ENCODE measurements around the gene TOLLIP. TPM values are rescaled to one million over a fixed set of nuclear protein-coding genes. Genes with fewer than 3 reads are reported as not detected.

The TOLLIP gene
- total and polyA plus RNA-seq, 2 of the 8 experiments (the other 6 are each of a cell fraction or from before 2014, with no cell fraction given): 23.7 to 34.7 TPM

GRCh38 chr11:1234771-1235305 is 74.6 kb downstream of the TOLLIP start:
- Histone ChIP-seq H3K27me3 (replicated peaks in 1 of 4; ENCODE audit: control insufficient read depth in 3 of 4, extremely low read depth in 1 of 4, insufficient read depth in 3 of 4, low read length in 3 of 4) (no peaks in the 10 kb centered on the region), H2BK15ac (ENCODE audit: low read length) (no peak overlapping the region), H4K20me1 (replicated peaks in 1 of 2; ENCODE audit: control insufficient read depth in 1 of 2, insufficient read depth in 2 of 2, low read length in 2 of 2) (peaks cover 0 to 1% of the 10 kb centered on the region in 2 experiments), H3K23me2 (ENCODE audit: low read depth, low read length) (no peaks in the 10 kb centered on the region), H3K14ac (ENCODE audit: insufficient read length) (no peak overlapping the region), H2BK20ac (ENCODE audit: low read length) (no peak overlapping the region), H3K27ac (ENCODE audit: low read depth, low read length) (no peak overlapping the region), H3K9ac (replicated peaks in 1 of 4; ENCODE audit: extremely low read depth in 1 of 4, low read depth in 3 of 4, low read length in 3 of 4) (no peak overlapping the region), H4K8ac (ENCODE audit: extremely low read depth, insufficient read depth, low read length) (no peak overlapping the region; the same call in 1 of the 2 replicates), H2BK12ac (ENCODE audit: low read depth, low read length) (no peak overlapping the region), H2AFZ (ENCODE audit: low read length) (no peak overlapping the region), H3K79me2 (ENCODE audit: control insufficient read depth in 1 of 2, insufficient read depth in 2 of 2, low read length in 2 of 2) (no peaks in the 10 kb centered on the region), H3K18ac (ENCODE audit: extremely low read depth, low read length) (no peak overlapping the region), H3K79me1 (ENCODE audit: low read depth, low read length) (no peaks in the 10 kb centered on the region), H3K4me2 (ENCODE audit: insufficient read depth in 1 of 2, low read depth in 2 of 2, low read length in 2 of 2) (no peak overlapping the region), H2BK5ac (ENCODE audit: low read depth, low read length) (no peak overlapping the region), H2AK5ac (ENCODE audit: low read depth, low read length) (no peak overlapping the region), H4K5ac (ENCODE audit: insufficient read length, low read depth, low read length) (no peak overlapping the region), H2BK120ac (replicated peaks; ENCODE audit: low read depth, low read length) (no peak overlapping the region), H3K56ac (replicated peaks; ENCODE audit: insufficient read length, low read depth, low read length) (no peak overlapping the region), H3K4ac (replicated peaks; ENCODE audit: insufficient read length, low read depth, low read length) (no peak overlapping the region), H4K91ac (replicated peaks; ENCODE audit: insufficient read length, low read length) (no peak overlapping the region), H3K4me3 (ENCODE audit: extremely low read depth in 1 of 4, insufficient read depth in 2 of 4, low read depth in 3 of 4, low read length in 4 of 4) (no peak overlapping the region), H3K23ac (ENCODE audit: insufficient read length) (no peak overlapping the region), H3K36me3 (ENCODE audit: control insufficient read depth in 2 of 4, insufficient read depth in 4 of 4, low read length in 3 of 4) (no peaks in the 10 kb centered on the region), H3K4me1 (replicated peaks in 1 of 4; ENCODE audit: control insufficient read depth in 3 of 4, insufficient read depth in 4 of 4, low read length in 3 of 4) (no peaks in the 10 kb centered on the region; a peak in 1 of 7 replicates), H3K9me3 (ENCODE audit: insufficient read depth in 2 of 2, low read depth in 1 of 2, low read length in 1 of 2) (no peaks in the 10 kb centered on the region; a peak in 1 of 4 replicates)
- DNase-seq (ENCODE audit: low read depth in 1 of 2, low spot score in 2 of 2) (peak in 1 of 2 experiments; percentile 36), FAIRE-seq (no peak)
- TF ChIP-seq NRF1 (IDR thresholded peaks at IDR 0.05; ENCODE audit: low read depth, low read length): no peak
- POLR2A ChIA-PET (ENCODE audit: partially characterized antibody): no interaction called here
- WGBS, 2 experiments (ENCODE audit: extremely low coverage in 1 of 2, insufficient coverage in 1 of 2, insufficient read length in 1 of 2, insufficient replicate concordance in 2 of 2, low coverage in 1 of 2, low lambda C conversion rate in 2 of 2, missing lambda C conversion rate in 1 of 2): 94% methylated on average over 12 of the region's 23 CpGs; no CpG with 5 or more reads in 1 of the 2 experiments
- CTCF ChIA-PET (ENCODE audit: partially characterized antibody): interaction anchor here (1.5 kb wide), 1 partner anchor 8 kb away, joined by 3 read pairs; no protein-coding TSS in a partner anchor
